ENCODE data around the gene NHLRC4.
"Not testable (repeated sequence)": the region's sequence is repeated elsewhere in the genome, so short reads cannot be mapped to it uniquely, and the experiment has no call there.

The NHLRC4 gene

DNA sequence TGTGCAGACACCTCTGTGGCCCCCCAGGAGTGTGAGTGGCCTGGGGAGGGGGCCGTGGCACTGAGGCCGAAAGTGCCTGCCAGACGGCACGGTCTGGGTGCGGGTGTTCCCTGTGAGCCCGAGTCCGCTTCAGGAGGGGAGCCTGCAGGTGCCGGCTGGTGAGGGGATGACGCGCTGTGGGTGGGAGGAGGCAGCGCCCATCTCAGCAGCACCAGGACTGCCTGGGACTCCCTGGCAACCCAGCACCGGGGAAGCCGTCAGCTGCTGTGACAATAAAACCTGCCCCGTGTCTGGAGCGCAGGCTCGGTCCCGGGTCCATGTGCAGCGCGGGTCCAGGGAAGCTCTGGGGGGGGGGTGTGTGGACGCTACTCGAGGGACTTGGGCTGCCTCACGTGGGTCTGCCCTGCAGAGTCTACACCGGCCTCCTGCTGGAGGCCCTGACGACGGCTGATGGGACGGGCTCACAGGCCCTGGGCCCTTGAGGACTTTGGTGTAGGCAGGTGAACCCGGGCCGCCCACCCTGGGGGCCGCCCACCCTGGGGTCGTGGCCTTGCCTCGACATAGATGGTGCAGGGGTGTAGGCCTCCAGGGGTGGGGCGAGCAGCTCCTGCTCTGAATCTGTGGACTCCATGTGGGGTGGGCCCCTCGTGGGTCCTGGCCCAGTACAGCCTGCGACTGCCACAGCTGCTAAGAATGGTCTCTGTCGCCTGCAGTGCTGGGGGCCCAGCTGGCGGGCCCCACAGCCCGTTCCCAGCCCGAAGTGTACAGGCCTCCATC lies 17.2 kb downstream of the NHLRC4 start:
- peak; percentile 29 for DNase-seq

DNA sequence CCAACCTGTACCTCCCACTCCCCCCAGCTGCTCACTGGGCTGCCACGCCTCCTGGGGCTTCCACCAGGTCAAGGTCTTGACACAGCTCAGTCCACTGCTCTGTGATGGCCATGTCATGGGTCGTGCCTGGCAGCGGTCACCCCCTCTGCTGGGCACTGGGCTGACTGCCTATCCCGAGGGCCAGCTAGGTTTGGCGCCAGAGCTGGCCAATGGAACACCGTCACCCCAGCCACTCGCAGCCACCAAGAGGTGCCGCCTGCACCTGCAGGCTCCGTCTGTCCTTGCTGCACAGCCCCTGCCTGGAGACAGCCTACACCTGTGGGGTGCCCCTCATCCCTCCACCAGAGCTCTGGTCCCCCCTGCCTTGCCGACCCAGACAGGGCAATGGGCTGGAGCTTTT lies 18.5 kb downstream of the NHLRC4 start:
- DNase-seq, result peak; percentile 33

DNA sequence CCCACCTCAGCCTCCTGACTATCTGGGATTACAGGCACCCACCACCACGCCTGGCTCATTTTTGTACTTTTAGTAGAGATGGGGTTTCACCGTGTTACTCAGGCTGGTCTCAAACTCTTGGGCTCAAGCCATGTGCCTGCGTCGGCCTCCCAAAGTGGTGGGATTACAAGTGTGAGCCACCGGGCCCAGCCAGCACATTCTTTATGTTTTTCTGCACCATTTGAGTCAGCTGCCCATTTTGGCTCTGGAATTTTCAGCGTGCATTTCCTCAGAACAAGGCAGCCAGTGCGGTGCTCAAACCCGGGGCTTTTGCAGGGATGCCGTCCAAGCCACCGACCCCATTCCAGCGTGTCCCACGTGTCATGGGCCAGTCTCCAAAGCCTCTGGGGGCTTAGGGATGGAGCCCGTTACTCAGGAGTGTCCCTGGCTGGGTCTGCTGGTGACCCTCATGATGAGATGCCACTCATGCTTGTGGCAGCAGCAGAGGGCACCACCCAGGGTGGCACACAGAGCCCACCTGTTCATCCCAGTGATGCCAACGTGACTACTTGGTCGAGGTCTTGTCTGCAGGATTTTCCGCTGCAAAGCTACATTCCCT lies 19.3 kb downstream of the NHLRC4 start:
- peak; percentile 32 for DNase-seq

GRCh38 chr16:586645-587590 lies 20.1 kb downstream of the NHLRC4 start:
- peak; percentile 28 for DNase-seq

- peak; percentile 63 for DNase-seq
Measured at GRCh38 chr16:588639-588888, 21.8 kb downstream of the NHLRC4 start.

DNA sequence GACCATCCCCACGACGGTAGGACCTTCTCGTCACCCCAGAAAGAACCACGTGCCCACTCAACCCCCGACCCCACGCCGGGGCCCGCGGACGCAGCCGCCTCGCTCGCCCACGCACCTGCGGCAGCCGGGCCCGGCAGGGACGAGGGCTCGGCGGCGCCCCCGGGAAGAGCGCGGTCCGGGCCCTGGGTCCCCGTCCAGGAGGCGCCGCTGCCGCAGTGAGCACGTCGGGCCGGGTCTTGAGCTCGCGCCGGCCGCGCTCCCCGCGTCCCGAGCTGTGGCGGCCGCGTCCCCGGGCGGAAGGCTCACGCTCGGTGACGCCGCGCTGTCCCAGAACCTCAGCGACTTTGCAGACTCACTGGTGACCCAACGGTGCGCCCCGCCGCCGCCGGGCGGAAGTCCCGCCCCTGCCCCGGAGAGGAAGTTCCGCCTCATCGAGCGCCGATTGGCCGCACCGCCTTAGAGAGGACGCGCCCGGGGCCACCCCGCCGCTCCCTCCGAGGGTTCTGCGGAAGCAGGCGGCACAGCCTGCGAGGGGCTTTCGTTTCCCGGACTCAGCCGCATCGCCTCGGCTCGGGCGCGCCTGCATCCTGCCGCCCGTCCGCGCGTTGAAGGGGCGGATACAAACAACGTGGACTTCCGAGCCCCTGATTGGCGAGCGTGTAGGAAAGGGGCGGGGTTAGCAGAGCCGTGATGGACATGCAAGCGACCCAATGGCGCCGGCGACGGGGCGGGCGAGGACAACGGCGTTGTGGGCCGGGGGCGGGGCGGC lies 22.3 kb downstream of the NHLRC4 start:
- peak; percentile 98 for DNase-seq

DNA sequence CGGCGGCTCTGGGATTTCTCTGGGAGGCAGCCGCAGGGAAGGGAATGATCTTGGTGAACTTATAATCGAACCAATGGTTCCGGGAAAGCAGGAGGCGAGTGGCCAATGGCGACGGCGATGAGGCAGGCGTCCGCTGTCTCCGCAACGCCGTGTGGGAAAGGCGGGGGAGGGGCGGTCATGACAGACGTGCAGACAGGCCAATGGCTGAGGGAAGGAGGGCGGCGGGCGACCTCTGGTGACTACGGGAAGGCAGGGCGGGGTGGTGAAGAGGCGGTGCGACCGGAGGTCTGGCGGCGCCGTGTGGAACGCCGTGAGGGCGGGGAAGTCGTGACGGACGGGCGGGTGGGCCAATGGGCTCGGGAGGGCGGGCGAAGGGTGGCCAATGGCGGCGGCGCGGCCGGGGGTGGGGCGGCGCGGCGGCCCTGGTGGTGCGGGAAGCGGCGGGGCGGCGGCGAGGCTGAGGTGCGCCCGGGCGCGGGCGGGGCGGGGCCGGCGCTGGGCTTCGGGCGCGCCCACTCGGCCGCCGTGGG lies 22.9 kb downstream of the NHLRC4 start, which contains the start of gene RAB40C:
TSS of gene RAB40C (plus strand) at position 409 of the 530 bp plus-strand sequence. CDS start 226 bp downstream, outside the sequence.
- peak; percentile 99 for DNase-seq

DNA sequence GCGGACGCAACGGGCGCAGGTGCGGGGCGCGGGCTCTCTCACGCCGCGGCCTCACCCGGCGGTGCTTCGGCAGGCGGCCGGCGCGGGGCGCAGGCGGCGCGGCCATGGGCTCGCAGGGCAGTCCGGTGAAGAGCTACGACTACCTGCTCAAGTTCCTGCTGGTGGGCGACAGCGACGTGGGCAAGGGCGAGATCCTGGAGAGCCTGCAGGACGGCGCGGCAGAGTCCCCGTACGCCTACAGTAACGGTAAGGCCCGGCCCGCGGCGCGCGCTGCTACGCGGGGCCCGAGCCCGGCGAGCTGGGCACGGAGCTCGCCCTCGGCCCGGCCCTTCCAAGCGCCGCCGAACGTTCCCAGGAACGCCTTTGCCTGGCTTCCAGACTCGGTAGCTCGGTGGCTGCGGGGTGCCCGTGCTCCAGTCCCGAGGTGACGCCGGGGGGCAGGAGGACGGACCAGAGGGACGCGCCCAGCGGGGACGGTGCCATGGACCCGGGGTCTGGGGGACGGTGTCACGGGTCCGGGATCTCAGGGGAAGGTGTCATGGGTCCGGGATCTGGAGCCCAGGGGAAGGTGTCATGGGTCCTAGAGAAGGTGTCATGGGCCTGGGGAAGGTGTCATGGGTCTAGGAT lies 23.5 kb downstream of the NHLRC4 start:
- DNase-seq, result no peak

- DNase-seq, result no peak
Measured at GRCh38 chr16:590815-591200, 24.0 kb downstream of the NHLRC4 start.

GRCh38 chr16:591231-591630 lies 24.4 kb downstream of the NHLRC4 start:
- DNase-seq, result no peak

GRCh38 chr16:591892-592517 lies 25.2 kb downstream of the NHLRC4 start:
- no peak for DNase-seq

- DNase-seq, result no peak
Measured at GRCh38 chr16:592518-593306, 25.9 kb downstream of the NHLRC4 start.

- no peak for DNase-seq
Measured at GRCh38 chr16:593406-593805, 26.6 kb downstream of the NHLRC4 start.

DNA sequence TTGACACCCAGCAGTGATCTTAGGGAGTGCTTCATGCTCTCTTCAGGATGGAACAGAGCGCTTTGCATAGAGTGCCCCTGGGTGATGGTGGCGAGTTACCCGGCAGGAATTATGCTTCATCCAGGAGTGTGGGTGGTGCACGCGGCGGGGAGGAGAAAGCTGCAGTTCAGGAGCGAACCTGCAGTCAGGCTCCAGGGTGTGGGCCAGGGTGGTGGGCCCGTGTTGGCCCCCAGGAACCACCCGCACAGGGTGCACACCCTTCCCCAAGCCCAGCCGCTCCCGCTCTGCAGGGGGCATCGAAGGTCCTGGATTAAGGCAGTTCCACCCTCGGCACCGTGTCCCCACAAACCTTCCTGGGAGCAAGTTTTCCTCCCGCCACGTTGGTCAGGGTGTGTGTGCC lies 27.0 kb downstream of the NHLRC4 start:
- DNase-seq, result no peak

DNA sequence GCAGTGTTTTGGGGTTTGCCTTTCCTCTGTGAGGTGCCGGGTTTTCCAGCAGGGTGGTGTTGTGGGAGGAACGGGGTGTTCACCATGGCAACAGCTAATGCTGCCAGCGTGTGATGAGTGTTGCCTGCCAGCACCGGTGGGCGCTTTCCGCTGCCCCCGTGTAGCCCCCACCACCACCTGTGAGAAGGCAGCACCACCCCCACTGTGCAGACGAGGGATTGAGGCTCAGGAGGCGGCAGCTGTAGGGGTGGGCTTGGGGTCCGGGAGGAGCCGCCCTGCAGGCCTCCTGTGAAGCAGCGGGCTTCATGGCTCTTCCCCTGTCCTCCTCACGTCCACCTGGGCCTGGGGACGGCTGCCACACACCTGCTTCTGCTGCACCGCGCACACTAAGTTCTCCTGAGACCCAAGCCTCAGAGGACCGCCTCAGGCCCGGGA lies 28.3 kb downstream of the NHLRC4 start:
- no peak for DNase-seq

DNA sequence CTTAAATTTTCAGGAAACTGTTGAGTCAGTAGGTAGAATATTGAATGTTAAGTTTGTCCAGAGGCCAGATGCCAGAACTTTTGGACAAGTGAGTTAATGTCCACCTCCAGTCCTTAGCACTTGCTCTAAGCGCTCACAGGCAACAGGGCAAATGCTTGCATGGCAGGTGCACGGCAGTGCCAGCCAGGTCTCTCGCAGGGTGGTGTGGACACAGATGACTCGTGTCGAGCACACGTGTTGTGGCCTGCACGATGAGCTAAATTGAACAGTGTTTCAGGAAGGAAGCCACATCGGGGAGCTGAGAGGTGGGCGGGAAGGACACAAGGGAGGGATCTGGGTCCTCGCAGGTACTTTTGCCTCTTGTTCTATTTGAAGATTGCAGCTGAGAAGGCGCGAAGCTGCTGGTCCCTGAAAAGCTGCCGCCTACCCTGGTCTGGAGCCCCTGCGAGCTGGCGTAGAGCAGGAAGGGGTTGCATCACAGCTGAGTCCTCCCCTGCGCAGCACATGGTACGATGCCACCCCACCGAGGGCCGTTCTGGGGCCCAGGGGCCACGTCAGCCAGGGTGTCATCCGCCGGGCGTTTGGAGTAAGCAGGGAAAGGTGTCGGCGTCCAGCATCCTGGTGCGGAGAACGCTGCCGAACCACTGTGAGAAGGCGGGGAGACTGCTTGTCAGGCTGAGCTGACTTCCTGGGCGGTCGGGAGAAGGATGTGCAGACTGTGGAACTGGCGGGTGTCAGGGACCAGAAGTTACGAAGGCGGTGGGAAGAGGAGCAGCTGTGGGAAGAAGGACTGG lies 29.3 kb downstream of the NHLRC4 start:
- no peak for DNase-seq

GRCh38 chr16:596736-597060 lies 29.9 kb downstream of the NHLRC4 start:
- DNase-seq, result no peak

- DNase-seq, result not testable (repeated sequence)
Measured at GRCh38 chr16:597655-598054, 30.9 kb downstream of the NHLRC4 start.

GRCh38 chr16:598823-599739 lies 32.3 kb downstream of the NHLRC4 start:
- no peak for DNase-seq

Data from right hindlimb (tissue), 1 donor.